Ascending aorta (tissue), 2 donors: ENCODE results near the gene GNAI2. TPM values are rescaled to one million over a fixed set of nuclear protein-coding genes. Genes with fewer than 3 reads are reported as not detected.

Experiments
- DNase-seq, 2 donors: peaks; one replicate each; pipeline ENCODE4 v3.0.0-alpha.2; 2019; ENCODE audit warnings: low spot score in 2 of 2
- H3K27ac ChIP-seq, 2 donors: fragments of 200-600 bp; sonication (generic); one replicate each; pipeline ENCODE4 v1.5.1; 2016 to 2017; ENCODE audit warnings: mild to moderate bottlenecking in 1 of 2
- H3K27me3 ChIP-seq: fragments of 200-600 bp; sonication (generic); one replicate; pipeline ENCODE4 v1.5.1; 2017
- H3K36me3 ChIP-seq, 2 donors: fragments of 200-600 bp; sonication (generic); one replicate each; pipeline ENCODE4 v1.5.1; 2016
- H3K4me1 ChIP-seq, 2 donors: fragments of 200-600 bp; sonication (generic); one replicate each; pipeline ENCODE4 v1.5.1; 2016 to 2017; ENCODE audit warnings: mild to moderate bottlenecking in 1 of 2
- H3K4me3 ChIP-seq, 2 donors: fragments of 200-600 bp; sonication (generic); one replicate each; pipeline ENCODE4 v1.5.1; 2016 to 2017; ENCODE audit warnings: mild to moderate bottlenecking in 1 of 2
- H3K9me3 ChIP-seq, 2 donors: fragments of 200-600 bp; sonication (generic); one replicate each; pipeline ENCODE4 v1.5.1; 2016
- CTCF ChIP-seq, 3 experiments: fragments of 200-600 bp in 2 of 3; fragments of 450-650 bp in 1 of 3; sonication (generic) in 2 of 3; IDR thresholded peaks; one replicate each; pipeline ENCODE4 v1.5.1; 2016 to 2019; ENCODE audit warnings: antibody characterized with exemption in 3 of 3, mild to moderate bottlenecking in 1 of 3, moderate library complexity in 1 of 3
- intact Hi-C: fragments of 100-400 bp; cut with DNase I; formaldehyde crosslinking; loops from one replicate; pipeline ENCODE4 v1.15.1; 2023
- total RNA-seq: library from RNA; depleted of rRNA; stranded (reverse); fragments of >200 nt; gene quantifications from one replicate; pipeline ENCODE4 v1.1.0, GENCODE V29; 2016

The GNAI2 gene
- total RNA-seq, 1 donor from 2014 or later = 283 TPM

GRCh38 chr3:50194903-50195500 lies 41.0 kb upstream of the GNAI2 start:
- Histone ChIP-seq H3K36me3 (no peaks in the 10 kb centered on the region), H3K4me1 (peaks cover 10 to 15% of the 10 kb centered on the region in 2 donors), H3K27me3 (peaks cover 18% of the 10 kb centered on the region), H3K4me3 (peak overlapping the region in 1 of 2 donors; percentile 39), H3K9me3 (no peaks in the 10 kb centered on the region), H3K27ac (no peak overlapping the region)
- intact Hi-C loops = loop anchor here (1.0 kb wide), 1 partner anchor 31 kb away; no protein-coding TSS in a partner anchor
- TF ChIP-seq CTCF (IDR thresholded peaks at IDR 0.05) = no peak
- DNase-seq = no peak

GRCh38 chr3:50195501-50196252 lies 40.3 kb upstream of the GNAI2 start:
- intact Hi-C loops = no loop called here
- Histone ChIP-seq H3K27ac (no peak overlapping the region), H3K9me3 (no peaks in the 10 kb centered on the region), H3K4me3 (no peak overlapping the region), H3K27me3 (peaks cover 18% of the 10 kb centered on the region), H3K4me1 (peaks cover 10 to 15% of the 10 kb centered on the region in 2 donors), H3K36me3 (no peaks in the 10 kb centered on the region)
- no peak for TF ChIP-seq CTCF (IDR thresholded peaks at IDR 0.05)
- DNase-seq = no peak

GRCh38 chr3:50196253-50196801 lies 39.7 kb upstream of the GNAI2 start:
- TF ChIP-seq CTCF (IDR thresholded peaks at IDR 0.05) = no peak
- Histone ChIP-seq H3K4me3 (no peak overlapping the region), H3K9me3 (no peaks in the 10 kb centered on the region), H3K27ac (no peak overlapping the region), H3K4me1 (peaks cover 10 to 15% of the 10 kb centered on the region in 2 donors), H3K27me3 (peaks cover 18% of the 10 kb centered on the region), H3K36me3 (no peaks in the 10 kb centered on the region)
- no peak for DNase-seq
- intact Hi-C loops = no loop called here

- no peak overlapping the region for H3K4me3 ChIP-seq
- no peaks in the 10 kb centered on the region for H3K9me3 ChIP-seq
- DNase-seq = no peak
- peaks cover 12 to 15% of the 10 kb centered on the region in 2 donors for H3K4me1 ChIP-seq
- H3K36me3 ChIP-seq = no peaks in the 10 kb centered on the region
- intact Hi-C loops = no loop called here
- H3K27me3 ChIP-seq = no peaks in the 10 kb centered on the region
- no peak overlapping the region for H3K27ac ChIP-seq
- no peak for TF ChIP-seq CTCF (IDR thresholded peaks at IDR 0.05)
Observed at GRCh38 chr3:50201573-50202315, 34.3 kb upstream of the GNAI2 start.

- no peak for TF ChIP-seq CTCF (IDR thresholded peaks at IDR 0.05)
- no peak overlapping the region for H3K4me3 ChIP-seq
- H3K9me3 ChIP-seq = no peaks in the 10 kb centered on the region
- DNase-seq = no peak
- H3K4me1 ChIP-seq = peaks cover 12 to 15% of the 10 kb centered on the region in 2 donors
- intact Hi-C loops = no loop called here
- H3K36me3 ChIP-seq = no peaks in the 10 kb centered on the region
- H3K27ac ChIP-seq = no peak overlapping the region
- H3K27me3 ChIP-seq = no peaks in the 10 kb centered on the region
Observed at GRCh38 chr3:50202353-50203112, 33.5 kb upstream of the GNAI2 start.
